Motor neuron (in vitro differentiated cells): Measurements from ENCODE around the gene TCTN2. TPM values are rescaled to one million over a fixed set of nuclear protein-coding genes. Genes with fewer than 3 reads are reported as not detected.

Experiments
- ATAC-seq, 8 experiments: fragments of 200-7000 bp; cut with Tn5 transposase; replicated peaks in 6 of 8; 2 replicates each; pipeline ENCODE4 v1.8.0; 2021; ENCODE audit warnings: mild to moderate bottlenecking in 8 of 8, moderate library complexity in 8 of 8
- H3K27ac ChIP-seq, 2 donors: fragments of 250-450 bp; sonication (Bioruptor Pico); 2 replicates each; pipeline ENCODE4 v1.9.0; 2021; ENCODE audit warnings: antibody characterized with exemption in 2 of 2, mild to moderate bottlenecking in 2 of 2, moderate library complexity in 1 of 2
- H3K4me1 ChIP-seq, 2 donors: fragments of 250-450 bp; sonication (Bioruptor Pico); replicated peaks in 1 of 2; 2 replicates each; pipeline ENCODE4 v1.6.1; 2021; ENCODE audit warnings: antibody characterized with exemption in 2 of 2, mild to moderate bottlenecking in 2 of 2, moderate library complexity in 1 of 2
- H3K4me3 ChIP-seq, 5 donors: fragments of 250-450 bp; sonication (Bioruptor Pico); 2 replicates each; pipeline ENCODE4 v1.9.0; 2021; ENCODE audit warnings: antibody characterized with exemption in 5 of 5, mild to moderate bottlenecking in 5 of 5, moderate library complexity in 4 of 5
- WGBS, 10 experiments: fragments of 450-650 bp; shearing (Covaris generic); methylation state at CpG; one replicate each; pipeline ENCODE4 v1.0.0; 2022; 5-methylcytosine and 5-hydroxymethylcytosine counted together
- in situ Hi-C, 9 experiments: fragments of 400-800 bp; cut with MboI; loops; one replicate each; pipeline ENCODE4 v1.15.0; 2021; ENCODE audit warnings: low sequenced_read_pairs in 9 of 9, low pct_unique_long_range_greater_than_20kb in 2 of 9; ENCODE audit not compliant: unreplicated experiment in 9 of 9
- total RNA-seq, 8 experiments: library from RNA; unstranded; fragments of 300-600 nt; gene quantifications; 2 replicates each; pipeline versions ENCODE4 v1.2.3 to v1.2.4, GENCODE V29; 2022

Gene TCTN2
- 10 to 100 TPM in 3 of 8 experiments, 1 to 10 TPM in 5; 2.4 to 33.3 (median 9.6) TPM for total RNA-seq

- peak within 1 kb of the TSS; percentile 75 to 98 (median 79) for H3K4me3 ChIP-seq
- peaks cover 6 to 9% of the 10 kb centered on the region in 2 donors for H3K4me1 ChIP-seq
- in situ Hi-C loops, result no loop called here
- H3K27ac ChIP-seq, result no peak within 1 kb of the TSS
- 0 to 8% (median 3%) methylated on average over 2 to 34 of the region's 53 CpGs; no CpG with 5 or more reads in 4 of the 10 experiments for WGBS, 10 experiments
- ATAC-seq, result peak; percentile 98 to 100 (median 99)
Observed at GRCh38 chr12:123670882-123671728, at the start of gene TCTN2. Gene TCTN2 (plus strand): TSS chr12:123671113. CDS start chr12:123671241, 128 bp downstream.

GRCh38 chr12:123621619-123622530 lies 49.0 kb upstream of the TCTN2 start:
- 59 to 100% (median 89%) methylated on average over 1 to 15 of the region's 15 CpGs; no CpG with 5 or more reads in 3 of the 10 experiments for WGBS, 10 experiments
- no peak overlapping the region for H3K4me3 ChIP-seq
- H3K27ac ChIP-seq, result no peak overlapping the region
- ATAC-seq, result peak in 4 of 8 experiments; percentile 14 to 32 (median 23)
- in situ Hi-C loops, result no loop called here
- no peaks in the 10 kb centered on the region for H3K4me1 ChIP-seq

GRCh38 chr12:123633379-123634141 lies 37.4 kb upstream of the TCTN2 start, which contains the start of the genes EIF2B1 and GTF2H3:
Gene EIF2B1 (minus strand): TSS chr12:123633686. CDS start chr12:123633557, 129 bp downstream.
Gene GTF2H3 (plus strand): TSS chr12:123633829. CDS start chr12:123633860, 31 bp downstream.
- peak within 1 kb of the TSS; percentile 89 to 90 for H3K27ac ChIP-seq
- in situ Hi-C loops, result no loop called here

GRCh38 chr12:123634142-123634561 lies 36.8 kb upstream of the TCTN2 start:
- Histone ChIP-seq H3K27ac (peak overlapping the region; percentile 89 to 90), H3K4me3 (peak overlapping the region; percentile 56 to 85 (median 72)), H3K4me1 (peaks cover 5 to 9% of the 10 kb centered on the region in 2 donors)
- in situ Hi-C loops, result no loop called here
- peak in 2 of 8 experiments; percentile 7 to 8 for ATAC-seq
- WGBS, 10 experiments, result 0 to 28% (median 10%) methylated on average over 3 to 17 of the region's 19 CpGs; no CpG with 5 or more reads in 1 of the 10 experiments

More at GRCh38 chr12:123633379-123634141, 37.4 kb upstream of the TCTN2 start, which contains the start of the genes EIF2B1 and GTF2H3:
- peak within 1 kb of the TSS; percentile 56 to 85 (median 72) for H3K4me3 ChIP-seq
- WGBS, 10 experiments, result 0 to 3% (median 0%) methylated on average over 1 to 23 of the region's 52 CpGs; no CpG with 5 or more reads in 1 of the 10 experiments
- H3K4me1 ChIP-seq, result peaks cover 5 to 9% of the 10 kb centered on the region in 2 donors
- ATAC-seq, result peak; percentile 97 to 99 (median 98)

GRCh38 chr12:123643911-123644310 lies 27.0 kb upstream of the TCTN2 start:
- no peak for ATAC-seq
- in situ Hi-C loops, result no loop called here
- Histone ChIP-seq H3K27ac (no peak overlapping the region), H3K4me3 (no peak overlapping the region), H3K4me1 (no peaks in the 10 kb centered on the region)
- 62 to 100% (median 83%) methylated on average over 1 to 7 of the region's 7 CpGs; no CpG with 5 or more reads in 1 of the 10 experiments for WGBS, 10 experiments

GRCh38 chr12:123645380-123645779 lies 25.5 kb upstream of the TCTN2 start:
- Histone ChIP-seq H3K4me3 (no peak overlapping the region), H3K4me1 (no peaks in the 10 kb centered on the region), H3K27ac (no peak overlapping the region)
- peak in 3 of 8 experiments; percentile 41 to 58 (median 55) for ATAC-seq
- in situ Hi-C loops, result no loop called here
- WGBS, 10 experiments, result 0 to 100% (median 65%) methylated on average over 1 to 3 of the region's 3 CpGs; no CpG with 5 or more reads in 2 of the 10 experiments

GRCh38 chr12:123645878-123646277 lies 25.0 kb upstream of the TCTN2 start:
- ATAC-seq, result peak in 3 of 8 experiments; percentile 60 to 96 (median 85)
- no peak overlapping the region for H3K4me3 ChIP-seq
- no peak overlapping the region for H3K27ac ChIP-seq
- H3K4me1 ChIP-seq, result no peaks in the 10 kb centered on the region
- 0 to 100% (median 41%) methylated on average over 1 to 5 of the region's 5 CpGs; no CpG with 5 or more reads in 3 of the 10 experiments for WGBS, 10 experiments
- in situ Hi-C loops, result no loop called here

- no peaks in the 10 kb centered on the region for H3K4me1 ChIP-seq
- H3K4me3 ChIP-seq, result no peak overlapping the region
- 43 to 100% (median 94%) methylated on average over 2 to 5 of the region's 5 CpGs for WGBS, 10 experiments
- in situ Hi-C loops, result no loop called here
- no peak for ATAC-seq
- no peak overlapping the region for H3K27ac ChIP-seq
Observed at GRCh38 chr12:123648401-123648800, 22.5 kb upstream of the TCTN2 start.

- H3K4me3 ChIP-seq, result no peak overlapping the region
- WGBS, 10 experiments, result 83 to 100% (median 94%) methylated on average over 1 to 3 of the region's 4 CpGs; no CpG with 5 or more reads in 4 of the 10 experiments
- no peaks in the 10 kb centered on the region for H3K4me1 ChIP-seq
- no peak for ATAC-seq
- in situ Hi-C loops, result no loop called here
- no peak overlapping the region for H3K27ac ChIP-seq
Observed at GRCh38 chr12:123654129-123654701, 16.7 kb upstream of the TCTN2 start.

- H3K4me3 ChIP-seq, result no peak overlapping the region
- ATAC-seq, result peak in 2 of 8 experiments; percentile 54 to 87
- H3K4me1 ChIP-seq, result no peaks in the 10 kb centered on the region
- no peak overlapping the region for H3K27ac ChIP-seq
- WGBS, 10 experiments, result 18 to 100% (median 89%) methylated on average over 1 to 5 of the region's 5 CpGs
- in situ Hi-C loops, result no loop called here
Observed at GRCh38 chr12:123655420-123655819, 15.5 kb upstream of the TCTN2 start.

- in situ Hi-C loops, result no loop called here
- 20 to 100% (median 78%) methylated on average over 1 to 4 of the region's 4 CpGs; no CpG with 5 or more reads in 3 of the 10 experiments for WGBS, 10 experiments
- no peaks in the 10 kb centered on the region for H3K4me1 ChIP-seq
- peak in 1 of 8 experiments; percentile 60 for ATAC-seq
- H3K4me3 ChIP-seq, result no peak overlapping the region
- no peak overlapping the region for H3K27ac ChIP-seq
Observed at GRCh38 chr12:123656392-123656791, 14.5 kb upstream of the TCTN2 start.
